Uterus (tissue), 4 donors: ENCODE results near the gene HDAC2. TPM values are rescaled to one million over a fixed set of nuclear protein-coding genes. Genes with fewer than 3 reads are reported as not detected.
"Not testable (repeated sequence)": the region's sequence is repeated elsewhere in the genome, so short reads cannot be mapped to it uniquely, and the experiment has no call there.

Experiments
- DNase-seq, 2 donors: peaks; one replicate each; pipeline ENCODE4 v3.0.0-alpha.2; 2019 to 2020
- H3K27ac ChIP-seq, 2 donors: fragments of 200-600 bp; sonication (generic); 1 replicate in 1 of 2; 2 replicates in 1 of 2; pipeline ENCODE4 v1.5.1; 2016 to 2018
- H3K27me3 ChIP-seq, 2 donors: fragments of 200-600 bp; sonication (generic); one replicate each; pipeline ENCODE4 v1.5.1; 2018 to 2019; ENCODE audit warnings: control low read depth in 1 of 2
- H3K36me3 ChIP-seq, 2 donors: fragments of 200-600 bp; sonication (generic); one replicate each; pipeline ENCODE4 v1.5.1; 2019; ENCODE audit warnings: control low read depth in 1 of 2
- H3K4me1 ChIP-seq, 2 donors: fragments of 200-600 bp; sonication (generic); one replicate each; pipeline ENCODE4 v1.5.1; 2018 to 2019; ENCODE audit warnings: control low read depth in 1 of 2
- H3K4me3 ChIP-seq, 2 donors: fragments of 200-600 bp; sonication (generic); 1 replicate in 1 of 2; 2 replicates in 1 of 2; pipeline ENCODE4 v1.5.1; 2018 to 2019; ENCODE audit warnings: mild to moderate bottlenecking in 1 of 2
- H3K9me3 ChIP-seq, 2 donors: fragments of 200-600 bp; sonication (generic); one replicate each; pipeline ENCODE4 v1.5.1; 2019; ENCODE audit warnings: control low read depth in 1 of 2
- CTCF ChIP-seq, 4 experiments: fragments of 200-600 bp in 2 of 4; fragments of 450-650 bp in 2 of 4; sonication (generic) in 2 of 4; IDR thresholded peaks; one replicate each; pipeline ENCODE4 v1.5.1; 2016 to 2019; ENCODE audit warnings: antibody characterized with exemption in 4 of 4, mild to moderate bottlenecking in 2 of 4, moderate library complexity in 1 of 4
- POLR2A ChIP-seq, 2 donors: fragments of 450-650 bp; IDR thresholded peaks; one replicate each; pipeline ENCODE4 v1.6.1; 2016; ENCODE audit warnings: antibody characterized with exemption in 2 of 2, mild to moderate bottlenecking in 1 of 2, moderate library complexity in 1 of 2
- intact Hi-C: fragments of 100-400 bp; cut with DNase I; formaldehyde crosslinking; loops from one replicate; pipeline ENCODE4 v1.15.1; 2023; ENCODE audit warnings: low total_unique reads
- total RNA-seq, 4 donors: library from RNA; depleted of rRNA in 3 of 4; stranded (reverse); fragments of >200 nt in 3 of 4; gene quantifications; one replicate each; pipeline versions ENCODE4 v1.1.0 to v1.2.4, GENCODE V29; 2014 to 2023
- donor health status: DM: yes; HTN: yes; CAD: no.

HDAC2 gene
- total RNA-seq, 4 donors from 2014 or later = 33.8 to 190 (median 113) TPM

DNA sequence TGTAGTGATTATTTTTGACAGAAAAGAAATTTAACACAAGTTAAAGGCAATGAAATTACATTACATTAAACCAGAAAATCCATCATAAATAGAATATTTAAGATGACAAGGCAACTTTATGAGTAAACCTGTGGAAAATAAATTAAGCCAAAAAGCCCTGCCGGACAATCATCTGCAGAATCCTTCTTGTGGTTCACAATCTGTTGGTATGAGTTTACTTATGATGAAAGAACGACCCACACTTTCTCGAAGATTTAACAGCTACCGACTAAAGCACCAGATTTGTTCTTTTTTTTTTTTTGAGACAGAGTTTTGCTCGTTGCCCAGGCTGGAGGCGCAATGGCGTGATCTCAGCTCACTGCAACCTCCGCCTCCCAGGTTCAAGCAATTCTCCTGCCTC is 21.4 kb downstream of the HDAC2 start:
- Histone ChIP-seq H3K27me3 (no peaks in the 10 kb centered on the region), H3K36me3 (peaks cover 0 to 3% of the 10 kb centered on the region in 2 donors), H3K27ac (no peak overlapping the region), H3K4me3 (no peak overlapping the region), H3K9me3 (no peaks in the 10 kb centered on the region), H3K4me1 (no peaks in the 10 kb centered on the region)
- TF ChIP-seq POLR2A (IDR thresholded peaks at IDR 0.05) (no peak), CTCF (IDR thresholded peaks at IDR 0.05) (no peak)
- DNase-seq = no peak
- intact Hi-C loops = no loop called here

GRCh38 chr6:113944701-113945100 is 26.2 kb downstream of the HDAC2 start:
- H3K27me3 ChIP-seq = no peaks in the 10 kb centered on the region
- peaks cover 0 to 3% of the 10 kb centered on the region in 2 donors for H3K4me1 ChIP-seq
- peaks cover 0 to 3% of the 10 kb centered on the region in 2 donors for H3K36me3 ChIP-seq
- intact Hi-C loops = no loop called here
- no peak overlapping the region for H3K4me3 ChIP-seq
- no peak for DNase-seq
- H3K9me3 ChIP-seq = no peaks in the 10 kb centered on the region
- no peak for TF ChIP-seq CTCF (IDR thresholded peaks at IDR 0.05)
- no peak for TF ChIP-seq POLR2A (IDR thresholded peaks at IDR 0.05)
- no peak overlapping the region for H3K27ac ChIP-seq

DNA sequence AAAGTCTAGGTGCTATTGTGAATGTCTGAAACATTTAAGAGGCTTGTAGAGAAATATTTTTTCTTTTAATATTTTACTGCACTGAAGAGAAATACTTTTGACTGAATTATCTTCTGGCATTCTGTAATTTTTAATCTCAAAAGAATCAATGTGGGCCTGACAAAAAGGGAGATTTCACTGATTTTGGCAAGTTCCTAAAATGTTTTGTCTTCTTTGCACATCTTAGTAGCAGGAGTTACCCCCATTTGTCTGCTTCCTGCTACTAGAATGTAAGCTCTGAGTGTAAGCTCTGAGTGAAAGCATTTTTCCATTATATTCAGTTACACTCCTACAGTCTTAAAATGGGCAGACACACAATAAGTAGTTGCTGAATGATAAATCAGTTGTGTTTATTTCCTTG is 31.1 kb downstream of the HDAC2 start:
- Histone ChIP-seq H3K4me3 (no peak overlapping the region), H3K27me3 (no peaks in the 10 kb centered on the region), H3K4me1 (peaks cover 0 to 3% of the 10 kb centered on the region in 2 donors), H3K27ac (no peak overlapping the region), H3K9me3 (no peaks in the 10 kb centered on the region), H3K36me3 (no peaks in the 10 kb centered on the region)
- no peak for TF ChIP-seq CTCF (IDR thresholded peaks at IDR 0.05)
- TF ChIP-seq POLR2A (IDR thresholded peaks at IDR 0.05) = no peak
- DNase-seq = no peak
- intact Hi-C loops = no loop called here

DNA sequence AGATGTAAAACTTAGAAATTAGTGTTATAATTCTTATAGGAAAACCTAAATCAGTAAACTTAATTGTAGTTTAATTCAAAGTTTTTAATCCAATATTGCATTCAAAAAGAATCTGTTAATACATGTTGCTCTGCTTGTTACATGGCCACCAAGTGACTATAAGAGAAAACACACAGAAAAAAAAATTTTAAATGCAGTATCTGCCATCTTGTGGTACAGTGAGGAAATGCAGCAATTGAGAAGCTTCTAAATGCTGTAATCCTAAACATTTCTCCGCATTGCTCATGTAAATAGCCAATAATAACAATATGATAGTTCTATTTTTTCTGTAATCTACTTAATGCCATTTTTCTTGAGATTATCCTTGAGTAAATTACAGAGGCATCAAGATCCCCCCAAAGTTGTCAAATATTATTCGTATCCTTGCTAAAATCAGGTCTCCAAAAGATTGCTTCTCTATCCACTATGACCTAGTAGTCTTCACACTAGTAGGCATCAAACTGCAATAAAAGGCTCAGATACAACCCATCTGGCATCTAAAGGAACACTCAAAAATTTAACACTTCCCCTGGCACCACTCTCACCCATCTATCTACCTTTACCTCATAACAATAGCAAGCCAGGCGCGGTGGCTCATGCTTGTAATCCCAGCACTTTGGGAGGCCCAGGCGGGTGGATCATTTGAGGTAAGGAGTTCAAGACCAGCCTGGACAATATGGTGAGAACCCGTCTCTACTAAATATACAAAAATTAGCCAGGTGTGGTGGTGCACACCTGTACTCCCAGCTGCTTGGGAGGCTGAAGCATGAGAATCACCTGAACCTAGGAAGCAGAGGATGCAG is 34.6 kb downstream of the HDAC2 start:
- no peaks in the 10 kb centered on the region for H3K36me3 ChIP-seq
- no peak for DNase-seq
- no peaks in the 10 kb centered on the region for H3K4me1 ChIP-seq
- H3K4me3 ChIP-seq = no peak overlapping the region
- H3K27ac ChIP-seq = no peak overlapping the region
- H3K27me3 ChIP-seq = no peaks in the 10 kb centered on the region
- intact Hi-C loops = no loop called here
- TF ChIP-seq CTCF (IDR thresholded peaks at IDR 0.05) (peak; percentile 64 to 69 (median 66)), POLR2A (IDR thresholded peaks at IDR 0.05) (no peak)
- no peaks in the 10 kb centered on the region for H3K9me3 ChIP-seq

DNA sequence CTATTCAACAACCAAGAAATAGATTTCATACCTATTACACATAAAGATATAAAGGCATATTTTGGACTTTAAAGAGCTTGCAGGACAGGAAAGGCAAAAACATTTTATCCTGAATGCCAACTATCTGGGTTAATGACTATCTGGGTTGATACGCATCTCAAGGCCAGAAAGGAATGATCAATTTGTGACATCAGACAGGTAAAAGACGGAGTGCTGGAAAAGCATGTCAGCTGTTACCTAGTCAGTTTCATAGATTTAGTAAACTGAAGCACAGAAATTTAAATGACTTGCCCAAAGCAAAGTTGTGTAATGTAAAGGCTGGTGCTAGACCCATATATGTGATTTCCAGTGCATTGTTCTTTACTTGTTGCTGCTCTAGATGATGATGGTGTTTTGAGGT is 36.8 kb downstream of the HDAC2 start:
- H3K27me3 ChIP-seq = no peaks in the 10 kb centered on the region
- no peaks in the 10 kb centered on the region for H3K4me1 ChIP-seq
- no peak overlapping the region for H3K4me3 ChIP-seq
- TF ChIP-seq CTCF (IDR thresholded peaks at IDR 0.05) (no peak), POLR2A (IDR thresholded peaks at IDR 0.05) (no peak)
- no peak for DNase-seq
- H3K36me3 ChIP-seq = no peaks in the 10 kb centered on the region
- intact Hi-C loops = no loop called here
- peaks cover 0 to 7% of the 10 kb centered on the region in 2 donors for H3K9me3 ChIP-seq
- no peak overlapping the region for H3K27ac ChIP-seq

- H3K4me3 ChIP-seq, H3K27me3 ChIP-seq, H3K4me1 ChIP-seq, H3K36me3 ChIP-seq, DNase-seq, intact Hi-C loops, H3K9me3 ChIP-seq, H3K27ac ChIP-seq: not testable (repeated sequence)
Observed at GRCh38 chr6:113931907-113932306, 39.0 kb downstream of the HDAC2 start.
